Retinal pigment epithelial cell (primary cell): ENCODE measurements around the gene TK2.
A peak's percentile ranks its signal among the peaks of the same experiment; 100 is the strongest.

Experiments
- DNase-seq: peaks from one replicate; pipeline ENCODE4 v3.0.0-alpha.2; 2010; ENCODE audit warnings: low read depth
- H3K4me3 ChIP-seq: 2 replicates; pipeline ENCODE4 v1.5.1; 2011; ENCODE audit warnings: mild to moderate bottlenecking, low read length, control low read depth, moderate library complexity
- CTCF ChIP-seq: conservative IDR thresholded peaks from 2 replicates; pipeline ENCODE4 v1.5.1; 2011; ENCODE audit warnings: low read depth, low read length, control low read depth, inconsistent platforms

TK2 gene

GRCh38 chr16:66562409-66562808 lies 12.5 kb upstream of the TK2 start:
- TF ChIP-seq CTCF: no peak
- DNase-seq: no peak
- no peak overlapping the region for H3K4me3 ChIP-seq

- no peak for DNase-seq
- no peak for TF ChIP-seq CTCF
- H3K4me3 ChIP-seq: no peak overlapping the region
These were observed 11.6 kb upstream of the TK2 start for GRCh38 chr16:66561381-66562080.

- H3K4me3 ChIP-seq: no peak overlapping the region
- TF ChIP-seq CTCF: no peak
- no peak for DNase-seq
These were observed 10.2 kb upstream of the TK2 start for GRCh38 chr16:66560107-66560506.

GRCh38 chr16:66554495-66554894 lies 4.6 kb upstream of the TK2 start:
- no peak for DNase-seq
- no peak for TF ChIP-seq CTCF
- H3K4me3 ChIP-seq: no peak overlapping the region

- no peak for DNase-seq
- H3K4me3 ChIP-seq: peak overlapping the region; percentile 0
- TF ChIP-seq CTCF: no peak
These were observed 4.1 kb upstream of the TK2 start for GRCh38 chr16:66554021-66554420.

GRCh38 chr16:66553223-66553622 lies 3.3 kb upstream of the TK2 start:
- no peak for TF ChIP-seq CTCF
- DNase-seq: no peak
- peak overlapping the region; percentile 67 for H3K4me3 ChIP-seq
